Epithelial cell of proximal tubule (primary cell): ENCODE measurements around the gene TRAF7. TPM values are rescaled to one million over a fixed set of nuclear protein-coding genes. Genes with fewer than 3 reads are reported as not detected.

Experiments used
- DNase-seq: peaks from one replicate; pipeline ENCODE4 v3.0.0-alpha.2; 2011; ENCODE audit warnings: low read depth
- H3K4me3 ChIP-seq: 2 replicates; pipeline ENCODE4 v1.5.1; 2011; ENCODE audit warnings: low read depth, mild to moderate bottlenecking, low read length
- CTCF ChIP-seq: conservative IDR thresholded peaks from 2 replicates; pipeline ENCODE4 v1.5.1; 2012; ENCODE audit warnings: low read depth, mild to moderate bottlenecking, low read length
- total RNA-seq: library from RNA; depleted of rRNA; stranded (reverse); fragments of >200 nt; gene quantifications from 2 replicates; pipeline ENCODE4 v1.2.3, GENCODE V29; 2015

The TRAF7 gene
- total RNA-seq, 1 donor from 2014 or later = 48.6 TPM

- no peak overlapping the region for H3K4me3 ChIP-seq
- TF ChIP-seq CTCF = no peak
- DNase-seq = no peak
Measured at GRCh38 chr16:2187212-2187611, 31.6 kb downstream of the TRAF7 start.

DNA sequence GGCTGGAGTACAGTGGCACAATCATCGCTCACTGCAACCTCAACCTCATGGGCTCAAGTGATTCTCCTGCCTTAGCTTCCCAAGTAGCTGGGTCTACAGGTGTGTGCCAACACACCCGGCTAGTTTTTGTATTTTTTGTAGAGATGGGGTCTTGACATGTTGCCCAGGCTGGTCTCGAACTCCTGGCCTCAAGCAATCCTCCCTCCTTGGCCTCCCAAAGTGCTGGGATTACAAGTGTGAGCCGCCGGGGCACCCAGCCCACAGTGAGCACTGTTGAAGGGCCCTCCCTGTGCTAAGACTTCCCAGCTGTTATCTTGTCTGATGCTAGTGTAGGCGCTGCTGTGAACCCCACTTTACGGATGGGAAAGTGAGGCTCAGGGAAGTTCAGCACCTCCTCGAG, 32.8 kb downstream of the TRAF7 start:
- H3K4me3 ChIP-seq = no peak overlapping the region
- TF ChIP-seq CTCF = no peak
- DNase-seq = no peak

- H3K4me3 ChIP-seq = no peak overlapping the region
- DNase-seq = no peak
- no peak for TF ChIP-seq CTCF
Measured at GRCh38 chr16:2189252-2189893, 33.8 kb downstream of the TRAF7 start.

GRCh38 chr16:2190002-2190658, 34.5 kb downstream of the TRAF7 start:
- no peak overlapping the region for H3K4me3 ChIP-seq
- no peak for DNase-seq
- no peak for TF ChIP-seq CTCF

DNA sequence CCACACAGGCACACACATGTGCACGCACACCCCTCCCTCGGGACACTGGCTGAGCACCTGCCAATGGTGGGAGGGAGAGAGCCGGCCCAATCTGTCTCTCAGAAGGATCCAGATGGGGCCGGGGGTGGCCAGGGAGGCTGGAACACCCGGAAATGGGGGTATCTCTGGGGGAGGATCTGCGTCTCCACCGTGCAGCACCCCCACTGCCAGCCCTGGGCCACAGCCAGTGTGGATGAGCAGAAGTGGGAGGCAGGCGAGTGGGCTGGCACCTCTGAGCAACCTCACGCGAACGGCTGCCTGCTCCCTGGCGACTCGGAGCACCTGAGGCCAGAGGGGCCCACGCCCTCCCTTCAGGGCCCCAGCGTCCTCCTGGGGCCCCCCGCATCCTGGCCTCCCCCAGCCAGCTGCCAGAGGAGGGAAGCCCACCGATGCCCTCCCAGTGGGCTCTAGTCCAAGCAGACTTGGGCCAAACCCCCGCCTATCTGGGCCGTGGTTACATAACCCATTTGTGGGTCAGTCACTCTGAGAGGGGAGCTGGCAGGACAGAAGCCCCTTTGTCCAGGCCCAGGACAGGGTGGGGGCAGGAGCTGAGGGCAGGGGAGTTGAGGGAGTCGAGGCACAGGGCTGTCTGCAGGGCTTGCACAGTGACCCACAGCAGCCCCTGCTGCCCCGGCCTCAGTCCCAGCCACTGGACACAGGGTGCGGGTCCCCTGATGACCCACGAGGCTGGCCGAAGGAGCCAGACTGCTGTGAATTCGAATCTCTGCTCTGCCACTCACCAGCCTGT, 35.3 kb downstream of the TRAF7 start:
- TF ChIP-seq CTCF = no peak
- no peak for DNase-seq
- no peak overlapping the region for H3K4me3 ChIP-seq

DNA sequence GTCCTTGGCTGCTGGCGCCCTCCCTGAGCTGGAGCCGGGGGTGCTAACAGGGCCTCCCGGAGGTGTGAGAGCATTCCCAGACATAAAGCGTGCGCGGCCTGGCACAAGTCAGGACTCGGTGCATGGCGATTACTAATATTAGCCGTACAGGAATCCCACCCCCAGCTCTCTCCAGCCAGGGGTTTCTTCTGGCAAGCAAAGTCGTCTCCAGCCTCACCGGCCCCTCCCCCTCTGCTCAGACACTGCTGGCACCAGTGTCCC, 35.8 kb downstream of the TRAF7 start:
- no peak for DNase-seq
- TF ChIP-seq CTCF = no peak
- H3K4me3 ChIP-seq = no peak overlapping the region
